Neural crest cell (in vitro differentiated cells): ENCODE measurements around the gene ATRIP. TPM values are rescaled to one million over a fixed set of nuclear protein-coding genes. Genes with fewer than 3 reads are reported as not detected.

Experiments used
- DNase-seq: peaks from one replicate; pipeline ENCODE4 v3.0.0; 2021; ENCODE audit warnings: low read depth, mixed read lengths, low spot score
- H3K27ac Mint-ChIP-seq: one replicate; pipeline ENCODE4 v1.8.0; 2021; ENCODE audit warnings: mild to moderate bottlenecking, mixed read lengths; ENCODE audit not compliant: unreplicated experiment
- H3K27me3 Mint-ChIP-seq: 2 replicates; pipeline ENCODE4 v1.8.0; 2021; ENCODE audit warnings: low read depth, mild to moderate bottlenecking, mixed read lengths
- H3K36me3 Mint-ChIP-seq: 2 replicates; pipeline ENCODE4 v1.8.0; 2021; ENCODE audit warnings: low read depth, mild to moderate bottlenecking, mixed read lengths
- H3K4me1 Mint-ChIP-seq: 2 replicates; pipeline ENCODE4 v1.8.0; 2021; ENCODE audit warnings: mixed read lengths
- H3K4me3 Mint-ChIP-seq: one replicate; pipeline ENCODE4 v1.8.0; 2021; ENCODE audit warnings: mild to moderate bottlenecking, mixed read lengths
- H3K9me3 Mint-ChIP-seq: 2 replicates; pipeline ENCODE4 v1.8.0; 2021; ENCODE audit warnings: mixed read lengths
- CTCF ChIP-seq: fragments of 200-600 bp; sonication (generic); conservative IDR thresholded peaks from 2 replicates; pipeline ENCODE4 v1.5.0; 2021; ENCODE audit warnings: antibody characterized with exemption, mild to moderate bottlenecking
- total RNA-seq: library from RNA; stranded (reverse); gene quantifications from 2 replicates; pipeline ENCODE4 v1.2.1, GENCODE V29; 2021

The ATRIP gene
- total RNA-seq, 1 donor from 2014 or later = 22.1 TPM

DNA sequence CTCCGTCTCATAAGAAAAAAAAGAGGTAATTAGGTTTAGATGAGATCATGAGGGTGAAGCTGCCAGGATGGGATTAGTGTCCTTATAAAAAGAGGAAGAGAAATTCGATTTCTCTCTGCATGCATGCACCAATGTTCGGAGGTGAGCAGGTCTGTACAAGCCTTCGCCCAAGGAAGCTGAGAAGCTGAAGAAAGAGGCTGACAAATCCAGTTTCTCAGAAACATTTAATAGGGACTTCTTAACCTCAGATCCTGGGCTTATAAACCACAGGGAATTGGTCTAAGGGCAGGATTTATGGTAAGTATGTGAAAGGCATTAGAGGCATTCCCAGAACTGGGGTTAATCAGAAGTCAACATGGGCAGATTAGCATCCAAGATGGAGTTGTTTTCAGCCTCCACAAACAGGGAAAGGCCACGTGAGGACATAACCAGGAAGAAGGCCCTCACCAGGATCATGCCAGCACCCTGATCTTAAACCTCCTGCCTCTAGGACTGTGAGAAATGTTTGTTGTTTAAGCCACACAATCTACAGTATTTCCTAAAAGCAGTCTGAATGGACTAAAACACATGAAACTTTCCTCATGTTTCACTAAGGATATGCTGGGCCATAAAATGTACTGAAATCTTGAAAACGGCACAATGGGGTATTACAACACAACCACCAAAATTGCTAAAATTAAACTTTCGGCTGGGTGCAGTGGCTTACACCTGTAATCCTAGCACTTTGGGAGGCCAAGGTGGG lies 46.1 kb downstream of the ATRIP start:
- no peak for TF ChIP-seq CTCF
- Mint-ChIP-seq H3K9me3 (no peaks in the 10 kb centered on the region), H3K27me3 (no peaks in the 10 kb centered on the region), H3K27ac (no peak overlapping the region), H3K4me1 (no peaks in the 10 kb centered on the region), H3K36me3 (peaks cover under 1% of the 10 kb centered on the region), H3K4me3 (no peak overlapping the region)
- no peak for DNase-seq

DNA sequence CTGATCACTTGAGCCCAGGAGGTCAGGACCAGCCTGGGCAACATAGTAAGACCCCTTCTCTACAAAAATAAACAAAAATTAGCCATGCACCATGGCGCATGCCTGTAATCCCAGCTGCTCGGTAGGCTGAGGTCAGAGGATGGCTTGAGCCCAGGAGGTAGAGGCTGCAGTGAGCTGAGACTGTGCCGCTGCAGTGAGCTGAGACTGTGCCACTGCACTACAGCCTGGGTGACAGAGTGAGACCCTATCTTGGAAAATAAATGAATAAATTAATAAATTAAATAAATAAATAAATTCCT lies 46.6 kb downstream of the ATRIP start:
- H3K9me3 Mint-ChIP-seq = no peaks in the 10 kb centered on the region
- peaks cover 4% of the 10 kb centered on the region for H3K36me3 Mint-ChIP-seq
- H3K4me3 Mint-ChIP-seq = no peak overlapping the region
- no peak for DNase-seq
- TF ChIP-seq CTCF = no peak
- no peaks in the 10 kb centered on the region for H3K4me1 Mint-ChIP-seq
- H3K27me3 Mint-ChIP-seq = no peaks in the 10 kb centered on the region
- H3K27ac Mint-ChIP-seq = no peak overlapping the region

DNA sequence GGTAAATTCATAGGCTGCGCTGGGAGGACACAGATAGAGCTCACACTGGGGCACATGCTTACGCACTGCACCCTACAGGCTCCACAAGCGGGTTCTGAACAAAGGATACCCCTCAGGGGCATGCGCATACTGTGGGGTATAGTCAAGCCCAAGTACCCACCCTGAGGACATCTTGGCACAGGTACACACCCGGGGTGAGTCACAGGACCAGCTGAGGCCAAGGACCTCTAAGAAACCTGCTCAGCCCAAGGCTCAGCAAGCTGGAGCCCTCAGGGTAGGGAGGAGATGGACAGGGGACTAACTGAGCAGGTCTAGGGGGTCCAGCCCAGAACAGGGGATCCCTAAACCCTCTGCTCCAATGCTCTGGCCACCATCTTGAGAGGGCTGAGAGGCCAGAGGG lies 54.1 kb downstream of the ATRIP start:
- no peak for DNase-seq
- H3K4me1 Mint-ChIP-seq = peaks cover 6% of the 10 kb centered on the region
- H3K36me3 Mint-ChIP-seq = peaks cover 5% of the 10 kb centered on the region
- no peaks in the 10 kb centered on the region for H3K27me3 Mint-ChIP-seq
- no peak overlapping the region for H3K4me3 Mint-ChIP-seq
- no peaks in the 10 kb centered on the region for H3K9me3 Mint-ChIP-seq
- no peak for TF ChIP-seq CTCF
- H3K27ac Mint-ChIP-seq = no peak overlapping the region

DNA sequence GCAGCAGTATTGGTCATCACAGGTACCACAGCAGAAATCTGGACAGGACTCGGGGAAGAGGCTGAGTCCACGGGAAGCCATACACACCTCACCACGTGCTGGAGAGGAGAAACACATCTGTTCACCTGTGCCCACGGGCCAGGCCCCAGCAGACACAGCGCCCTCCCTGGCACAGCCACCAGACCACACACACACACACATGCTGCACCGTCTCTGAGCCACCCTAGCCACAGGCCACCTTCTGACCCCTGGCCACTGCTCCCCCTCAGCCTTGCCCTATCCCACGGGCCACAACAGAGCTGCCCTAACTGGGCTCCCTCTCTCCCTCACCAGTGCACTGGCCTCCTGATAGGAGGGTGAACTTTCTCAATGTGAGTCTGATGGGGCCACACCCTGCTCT lies 54.7 kb downstream of the ATRIP start:
- Mint-ChIP-seq H3K4me1 (peaks cover 6% of the 10 kb centered on the region), H3K4me3 (peak overlapping the region; percentile 38), H3K27me3 (no peaks in the 10 kb centered on the region), H3K27ac (no peak overlapping the region), H3K9me3 (no peaks in the 10 kb centered on the region), H3K36me3 (peaks cover 5% of the 10 kb centered on the region)
- TF ChIP-seq CTCF = no peak
- no peak for DNase-seq

DNA sequence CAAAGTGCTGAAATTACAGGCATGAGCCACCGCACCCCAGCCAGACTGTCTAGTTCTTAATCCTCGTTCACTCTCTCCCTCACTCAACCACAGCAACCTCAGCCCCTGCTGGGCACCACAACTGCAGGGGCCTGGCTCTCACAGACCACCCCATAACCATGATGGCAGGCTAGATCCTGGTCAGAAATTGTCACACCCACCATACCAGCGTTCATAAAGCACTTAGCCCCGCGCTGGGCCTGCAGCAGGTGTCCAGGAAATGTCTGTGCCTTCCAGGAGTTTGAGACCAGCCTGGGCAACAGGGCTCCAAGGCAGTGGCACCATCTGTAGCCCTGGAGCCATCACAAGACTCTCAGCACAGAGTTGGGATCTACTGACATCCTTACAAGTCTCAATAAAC lies 55.6 kb downstream of the ATRIP start:
- DNase-seq = no peak
- Mint-ChIP-seq H3K27ac (no peak overlapping the region), H3K36me3 (peaks cover 5% of the 10 kb centered on the region), H3K9me3 (no peaks in the 10 kb centered on the region), H3K4me1 (peaks cover 6% of the 10 kb centered on the region), H3K27me3 (no peaks in the 10 kb centered on the region), H3K4me3 (peak overlapping the region; percentile 88)
- TF ChIP-seq CTCF = no peak
